HG02588 (cell line): ENCODE results near the gene ZXDC.

Experiments used
- ATAC-seq: cut with Tn5 transposase; IDR thresholded peaks from one replicate; pipeline ENCODE4 v1.9.1; 2021; ENCODE audit warnings: mild to moderate bottlenecking, moderate library complexity; ENCODE audit not compliant: unreplicated experiment

The ZXDC gene

DNA sequence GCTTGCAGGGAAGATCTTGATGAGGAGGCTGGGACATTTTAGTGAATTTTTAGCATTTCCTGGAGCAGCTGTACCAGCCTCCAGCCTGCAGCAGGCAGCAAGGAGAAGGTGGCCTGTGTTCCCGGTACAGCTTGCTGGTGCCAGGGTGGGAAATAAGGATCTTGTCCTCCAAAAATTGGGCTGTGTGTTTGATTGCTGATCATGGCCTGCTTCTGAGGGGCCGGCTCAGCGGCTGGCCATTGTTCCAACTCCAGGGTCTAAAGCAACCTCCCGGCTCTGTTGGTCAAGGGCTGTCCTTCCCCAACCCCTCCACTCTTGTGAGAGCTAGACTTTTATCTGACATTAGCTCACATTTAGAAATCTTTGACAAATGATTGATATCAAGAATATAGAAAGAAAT lies 75.9 kb downstream of the ZXDC start:
- no peak for ATAC-seq

DNA sequence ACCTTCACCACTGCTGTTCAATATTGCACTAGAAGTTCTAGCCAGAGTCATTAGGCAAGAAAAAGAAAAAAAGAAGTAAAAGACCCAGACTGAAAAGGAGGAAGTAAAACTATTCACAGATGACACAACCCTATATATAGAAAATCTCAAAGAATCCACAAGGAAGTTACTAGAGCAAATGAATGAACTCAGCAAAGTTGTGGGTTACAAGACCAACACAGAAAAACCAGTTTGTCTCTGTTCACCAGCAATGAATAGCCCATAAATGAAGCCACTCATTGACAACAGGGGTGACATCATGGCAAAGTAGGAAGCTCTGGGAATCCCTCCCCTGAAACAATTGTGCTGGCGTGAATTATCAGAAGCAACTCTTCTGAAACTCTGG lies 76.3 kb downstream of the ZXDC start:
- no peak for ATAC-seq

DNA sequence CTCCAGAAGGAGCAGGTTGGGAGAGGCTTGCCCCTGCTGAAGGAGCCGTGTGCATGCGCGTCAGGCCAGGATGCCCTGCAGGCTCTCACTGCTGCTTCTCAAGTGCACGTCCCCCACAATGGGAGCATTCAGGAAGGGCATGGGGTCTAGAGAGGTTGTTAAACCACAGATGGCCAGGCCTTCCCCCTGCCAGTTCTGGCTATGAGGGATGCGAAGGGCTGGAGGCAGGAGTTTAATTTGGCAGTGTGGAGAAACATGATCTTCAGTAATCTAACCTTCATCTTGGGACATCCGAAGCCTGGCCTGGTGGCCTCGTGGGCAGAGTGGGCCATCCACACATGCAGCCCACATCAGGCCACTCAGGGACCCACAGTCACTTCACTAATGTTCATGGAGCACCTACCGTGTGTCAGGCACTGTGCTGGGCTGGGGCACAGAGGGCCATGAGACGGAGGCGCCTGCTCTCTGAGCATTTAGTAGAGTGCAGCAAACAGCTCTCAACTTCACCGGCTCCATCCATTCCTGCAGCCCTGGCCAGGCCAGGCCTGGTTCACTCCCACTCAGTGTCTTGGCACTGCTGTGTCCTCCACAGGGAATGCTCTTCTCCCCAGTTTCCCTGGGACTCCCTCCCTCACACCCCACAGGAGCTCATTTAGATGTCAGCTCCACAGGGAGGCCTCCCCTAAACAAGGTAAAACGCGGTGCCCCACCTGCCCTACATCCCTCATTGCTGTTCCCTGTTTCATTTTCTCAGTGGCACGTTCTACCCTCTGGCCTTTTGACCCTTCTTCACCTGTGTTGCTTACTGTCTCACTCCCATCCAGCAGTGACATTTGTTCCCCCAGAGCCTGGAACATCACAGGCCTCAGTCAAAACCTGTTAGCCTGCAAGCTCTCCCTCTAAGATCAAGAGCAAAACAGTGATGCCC lies 77.0 kb downstream of the ZXDC start:
- no peak for ATAC-seq

DNA sequence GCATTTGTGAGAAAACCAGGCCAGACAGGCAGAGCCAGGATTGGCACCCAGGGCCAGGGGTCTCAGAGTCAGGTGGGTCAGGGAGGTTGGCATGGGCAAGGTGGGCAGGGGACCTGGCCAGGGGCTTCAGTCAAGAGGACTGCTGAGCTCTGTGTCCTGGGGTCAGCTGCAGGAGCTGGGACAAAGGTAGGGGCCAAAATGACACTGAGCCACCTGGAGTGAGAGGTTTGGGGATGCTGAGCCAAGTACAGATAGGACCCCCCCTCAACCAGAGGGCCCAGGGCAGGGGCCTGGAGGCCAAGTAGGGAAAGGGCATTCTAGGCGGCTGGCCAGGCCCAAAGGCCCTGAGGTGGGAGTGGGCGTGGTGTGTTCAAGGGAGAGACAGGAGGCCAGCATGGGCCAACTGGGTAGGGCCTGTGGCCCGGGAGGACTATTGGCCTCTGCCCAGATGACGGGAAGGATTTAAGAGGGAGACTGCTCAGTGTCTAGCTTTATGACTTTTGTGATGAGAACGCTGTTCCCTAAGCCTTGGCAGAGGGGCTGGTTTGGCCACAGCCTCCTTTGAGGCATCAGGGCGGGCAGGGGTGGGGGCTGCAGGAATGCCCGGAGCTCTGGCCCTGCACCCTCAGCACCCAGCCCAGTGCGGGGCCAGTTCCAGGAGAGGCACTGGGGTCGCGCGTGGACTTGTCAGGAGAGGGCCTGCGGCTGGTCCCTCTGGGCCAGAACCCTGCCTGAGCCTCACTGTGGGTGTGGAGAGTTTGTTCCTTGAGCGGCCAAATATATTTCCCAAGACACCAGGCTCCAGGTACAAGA lies 77.9 kb downstream of the ZXDC start:
- ATAC-seq = no peak

DNA sequence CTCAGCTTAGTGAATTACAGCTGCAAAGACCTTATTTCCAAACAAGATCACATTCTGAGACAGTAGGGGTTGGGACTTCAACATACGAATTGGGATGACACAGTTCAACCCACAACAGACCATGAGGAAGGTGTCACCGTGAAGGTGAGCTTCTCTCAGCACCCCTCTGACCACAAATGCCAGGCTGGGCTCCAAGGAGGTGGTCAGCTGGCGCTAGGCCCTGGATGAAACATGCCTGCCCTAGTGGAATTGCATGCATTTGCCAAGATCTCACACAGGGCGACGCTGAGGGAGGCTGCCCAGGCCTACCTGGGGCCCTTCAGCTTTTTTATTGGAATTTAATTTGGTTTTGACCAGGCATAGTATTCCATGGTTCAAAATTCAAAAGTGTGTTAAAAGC lies 79.2 kb downstream of the ZXDC start:
- ATAC-seq = no peak

DNA sequence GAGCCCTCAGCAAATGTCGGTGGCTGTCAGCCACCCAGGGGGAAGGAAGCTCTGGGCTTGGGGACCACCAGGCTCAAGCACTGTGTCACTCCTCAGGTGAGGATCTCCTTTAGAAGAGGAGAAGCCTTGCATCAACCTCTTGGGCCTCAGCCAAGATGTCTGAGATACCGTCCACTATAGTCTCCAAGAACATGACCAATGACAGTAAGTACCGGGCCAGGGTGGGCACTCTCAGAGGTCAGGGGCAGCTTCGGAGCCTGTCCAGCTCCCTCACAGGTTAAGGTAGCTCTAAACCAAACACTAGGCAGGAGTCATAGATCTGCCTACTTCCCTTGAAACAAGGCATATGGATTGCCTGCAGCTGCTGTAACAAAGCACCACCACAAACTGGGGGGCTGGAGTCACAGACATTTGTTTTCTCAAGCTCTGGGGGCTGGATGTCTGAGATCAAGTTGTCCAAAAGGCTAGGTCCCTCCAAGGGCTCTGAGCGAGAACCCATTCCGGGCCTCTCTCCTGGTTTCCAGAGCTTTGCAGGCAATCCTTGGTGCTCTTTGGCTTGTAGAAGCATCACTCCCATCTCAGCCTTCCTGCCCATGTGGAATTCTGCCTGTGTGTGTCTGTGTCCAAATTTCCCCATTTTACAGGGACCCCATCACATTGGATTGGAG lies 79.7 kb downstream of the ZXDC start:
- ATAC-seq = no peak

DNA sequence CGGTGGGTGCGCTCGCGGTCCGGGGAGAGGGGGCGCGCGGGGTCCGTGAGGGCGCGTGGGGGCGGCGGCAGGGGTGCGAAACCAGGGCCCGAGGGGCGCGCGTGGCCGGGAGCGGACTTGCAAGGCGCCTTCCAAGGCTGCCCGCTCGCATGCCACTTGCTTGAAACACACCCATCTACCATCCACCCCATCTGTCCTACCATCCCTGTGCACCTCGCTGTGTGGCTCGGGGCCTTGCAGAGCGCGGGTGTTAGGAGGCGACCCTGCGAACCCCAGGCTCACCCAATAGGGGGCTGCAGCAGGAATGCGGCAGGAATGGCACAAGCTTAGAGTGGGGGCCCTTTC lies 80.7 kb downstream of the ZXDC start:
- ATAC-seq = no peak

DNA sequence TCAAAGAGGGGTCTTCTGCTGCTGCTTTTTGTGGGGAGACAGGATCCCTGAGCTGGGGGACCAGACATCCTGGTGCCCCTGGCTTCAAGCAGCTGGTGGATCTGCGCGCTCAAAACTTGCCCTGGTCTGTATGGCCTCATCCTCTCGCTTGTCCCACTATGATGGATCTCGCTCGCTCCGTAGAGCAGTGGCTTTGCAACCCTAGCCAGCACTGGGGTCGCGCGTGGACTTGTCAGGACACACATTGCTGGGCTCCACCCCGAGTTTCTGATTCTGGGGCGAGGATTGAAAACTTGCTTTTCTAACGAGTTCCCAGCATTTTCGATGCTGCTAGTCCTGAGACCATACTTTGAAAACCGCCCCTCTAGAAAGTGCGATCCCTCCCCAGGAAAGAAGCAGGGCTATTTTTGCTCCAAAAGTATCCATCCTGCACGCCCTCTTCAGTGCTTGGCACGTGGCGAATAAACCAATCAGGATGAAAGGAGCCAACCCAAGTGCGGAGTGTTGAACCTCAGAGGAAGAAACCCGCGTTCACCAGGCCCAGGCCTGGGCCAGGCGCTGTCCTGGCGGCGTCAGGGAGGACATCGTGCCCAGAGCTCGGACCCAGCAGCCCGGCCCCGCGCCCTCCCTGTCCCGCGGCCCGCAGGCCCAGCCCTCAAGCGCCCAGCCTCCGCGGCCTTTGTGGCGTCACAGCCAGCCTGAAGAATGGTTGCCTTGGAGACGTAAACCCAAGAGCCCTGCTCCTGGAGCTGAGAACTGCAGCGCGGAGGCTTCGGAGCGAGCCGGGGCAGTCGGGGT lies 81.3 kb downstream of the ZXDC start, which contains the start of gene CFAP100:
TSS of gene CFAP100 (plus strand) at position 731 of the 798 bp plus-strand sequence. CDS start 1,092 bp downstream, outside the sequence.
- ATAC-seq = no peak

DNA sequence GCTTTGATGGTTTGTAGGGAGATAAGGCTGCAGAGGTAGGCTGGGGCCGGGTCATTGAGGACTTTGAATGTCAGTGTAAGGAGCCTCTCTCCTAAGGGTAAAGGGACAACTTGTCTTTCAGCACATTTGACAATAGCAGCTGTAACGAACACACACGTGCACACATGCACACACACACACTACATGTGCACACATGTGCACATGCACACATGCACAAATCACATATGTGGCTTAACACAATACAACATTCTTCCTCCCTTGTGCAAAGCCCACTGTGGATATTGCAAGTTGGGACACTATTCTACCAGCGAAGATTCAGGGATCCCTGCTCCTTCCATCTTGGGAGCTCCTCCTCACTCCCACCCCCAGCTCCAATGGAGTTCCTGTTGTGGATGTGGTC lies 82.1 kb downstream of the ZXDC start:
- ATAC-seq = no peak

DNA sequence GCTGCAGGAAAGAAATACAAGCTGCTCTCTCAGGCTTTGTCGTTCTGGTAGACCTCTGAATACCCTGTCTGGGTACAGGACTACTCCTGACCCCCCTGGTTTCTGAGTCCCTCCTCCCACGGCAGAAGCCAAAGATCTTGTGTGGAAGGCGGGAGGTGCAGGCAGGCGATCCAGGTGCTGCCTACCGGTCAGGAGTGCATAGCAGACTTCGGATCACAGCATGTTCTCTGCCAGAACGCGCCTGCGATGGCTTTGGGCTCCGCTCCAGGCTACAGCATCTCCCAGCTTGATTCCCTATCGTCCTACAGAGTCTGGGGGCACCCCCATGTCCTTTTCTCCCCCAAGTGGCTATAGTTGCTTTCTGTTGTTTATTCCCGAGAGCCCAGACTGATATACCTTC lies 83.4 kb downstream of the ZXDC start:
- no peak for ATAC-seq

DNA sequence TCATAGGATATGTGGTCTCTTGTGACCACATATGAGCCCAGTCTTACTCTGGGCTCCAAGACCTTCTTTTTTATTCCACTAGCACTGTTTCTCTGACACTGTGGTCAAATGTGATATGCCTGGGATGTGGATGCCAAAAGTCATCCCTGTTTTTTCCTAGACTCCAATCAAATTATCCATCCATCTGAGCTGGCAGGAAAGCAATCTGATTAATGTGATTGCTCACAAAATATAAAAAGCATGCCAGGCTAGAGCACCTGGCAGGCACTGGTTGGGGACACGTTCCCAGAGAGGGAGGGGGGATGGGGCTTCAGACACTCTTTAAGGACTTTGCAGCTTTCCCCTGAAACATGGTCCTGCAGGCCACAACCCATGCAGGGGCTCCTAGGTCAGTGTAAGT lies 84.1 kb downstream of the ZXDC start:
- ATAC-seq = no peak

DNA sequence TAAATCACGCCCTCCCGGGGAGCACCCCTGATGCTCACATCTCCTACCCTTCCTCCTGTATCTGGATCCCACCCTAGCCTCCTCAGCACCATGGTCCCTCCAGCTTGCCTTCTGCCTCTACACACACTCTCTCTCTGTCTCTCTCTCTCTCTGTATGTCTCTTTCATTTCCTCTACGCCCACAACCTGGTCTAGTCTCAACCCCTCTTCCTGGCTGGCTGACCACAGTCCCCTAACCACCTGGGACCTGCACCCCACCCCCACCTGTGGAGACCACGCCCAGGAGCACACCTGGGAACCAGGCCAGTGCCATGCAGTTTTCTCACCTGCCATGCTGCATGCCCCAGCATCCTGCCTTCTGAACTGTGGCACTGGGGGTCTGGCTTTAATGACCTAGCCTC lies 84.9 kb downstream of the ZXDC start:
- no peak for ATAC-seq

DNA sequence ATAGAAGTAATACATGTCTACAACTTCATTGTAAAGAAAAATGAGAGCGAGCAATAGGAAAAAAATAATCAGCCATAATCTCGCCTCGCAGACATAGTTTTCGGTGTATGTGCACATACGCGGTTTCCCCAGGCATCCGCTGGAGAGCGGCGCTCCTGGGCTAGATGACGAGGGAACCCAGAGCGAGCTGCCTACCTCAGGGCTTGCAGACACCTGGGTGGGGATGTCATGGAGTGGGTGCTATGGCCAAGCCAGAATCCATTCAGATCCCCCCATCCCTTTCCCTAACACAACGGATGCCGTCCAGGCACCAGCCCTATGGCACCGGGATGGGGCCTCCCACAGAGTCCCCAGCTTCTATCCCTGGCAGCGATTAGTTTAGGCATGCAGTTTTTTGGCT lies 85.5 kb downstream of the ZXDC start:
- ATAC-seq = no peak

DNA sequence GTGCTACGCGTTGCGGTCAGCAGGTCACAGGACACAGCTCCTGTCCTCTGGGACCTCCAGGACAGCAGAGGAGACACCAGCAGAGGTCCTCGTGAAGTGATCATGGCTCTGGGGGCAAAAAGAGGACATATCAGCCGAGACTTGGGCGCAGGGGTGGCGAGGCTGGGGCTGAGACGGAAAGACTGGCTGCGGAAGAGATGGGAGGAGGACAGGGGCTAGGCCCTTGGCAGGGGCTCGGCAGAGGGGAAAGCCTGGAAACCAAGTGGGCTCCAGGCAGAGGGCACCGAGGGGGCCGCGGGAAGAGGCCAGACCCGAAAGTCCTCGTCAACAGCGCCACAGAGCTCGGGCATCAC lies 85.9 kb downstream of the ZXDC start:
- ATAC-seq = no peak

DNA sequence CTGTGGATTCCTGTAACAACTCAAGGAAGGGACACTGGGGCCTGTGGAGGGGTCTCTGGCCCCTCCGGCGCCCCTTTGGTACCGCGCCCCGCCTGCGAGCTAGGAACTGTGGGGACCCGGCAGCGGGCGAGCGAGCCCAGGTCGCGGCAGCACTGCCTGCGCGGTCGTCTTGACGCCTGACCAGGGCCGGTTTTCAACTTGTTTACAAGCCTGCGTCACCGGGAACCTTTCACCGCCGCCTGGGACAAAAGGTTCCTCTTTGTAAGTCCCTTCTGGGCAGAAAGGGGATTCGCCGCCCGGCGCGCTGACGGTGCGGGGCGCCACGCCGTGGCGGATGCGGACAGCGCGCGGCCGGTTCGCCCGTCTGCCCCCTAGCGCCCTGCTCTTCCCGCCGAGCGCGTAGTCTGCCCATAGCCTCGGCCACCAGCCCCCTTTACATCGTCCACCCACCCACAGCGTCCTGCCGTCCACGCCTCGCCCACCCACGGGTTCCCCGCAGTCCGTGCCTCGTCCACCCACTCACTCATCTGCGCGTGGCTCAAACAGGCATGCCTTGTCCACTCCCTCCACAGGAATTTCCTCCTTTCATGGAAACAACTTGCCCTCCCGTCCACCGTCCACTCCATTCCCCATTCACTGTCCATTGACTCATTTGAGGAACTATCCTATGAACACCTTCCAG lies 86.4 kb downstream of the ZXDC start:
- ATAC-seq = peak; percentile 66
